H1 (cell line): Measurements from ENCODE around the gene COA5.
"Not testable (repeated sequence)": the region's sequence is repeated elsewhere in the genome, so short reads cannot be mapped to it uniquely, and the experiment has no call there.

Experiments
- BRCA1 ChIP-seq: IDR thresholded peaks from 2 replicates; pipeline ENCODE4 v1.6.1; 2012; ENCODE audit warnings: low read depth, low read length, improper control_type of control experiment
- CEBPB ChIP-seq: IDR thresholded peaks from 2 replicates; pipeline ENCODE4 v1.6.1; 2012; ENCODE audit warnings: low read depth, low read length
- CTCF ChIP-seq, 3 experiments: IDR thresholded peaks; 1 replicate in 2 of 3; 2 replicates in 1 of 3; pipeline versions ENCODE4 v1.5.1 to v1.6.1; 2011; ENCODE audit warnings: low read length in 3 of 3, mild to moderate bottlenecking in 3 of 3, inconsistent platforms in 2 of 3, low read depth in 1 of 3, moderate library complexity in 1 of 3; ENCODE audit not compliant: insufficient read depth in 1 of 3; ENCODE audit errors: control extremely low read depth in 1 of 3
- EP300 ChIP-seq, 2 experiments: IDR thresholded peaks; 1 replicate in 1 of 2; 2 replicates in 1 of 2; pipeline ENCODE4 v1.6.1; 2011 to 2012; ENCODE audit warnings: low read depth in 2 of 2, low read length in 2 of 2, mild to moderate bottlenecking in 2 of 2, borderline replicate concordance in 1 of 2, inconsistent platforms in 1 of 2, moderate library complexity in 1 of 2
- EZH2 ChIP-seq: fragments of 200-600 bp; sonication (generic); IDR thresholded peaks from 2 replicates; pipeline ENCODE4 v1.7.1; 2012; ENCODE audit warnings: low read depth, mild to moderate bottlenecking, moderate library complexity, low read length, inconsistent platforms; ENCODE audit not compliant: severe bottlenecking
- MAX ChIP-seq: IDR thresholded peaks from 2 replicates; pipeline ENCODE4 v1.6.1; 2012; ENCODE audit warnings: inconsistent platforms
- POLR2A ChIP-seq, 2 experiments: IDR thresholded peaks; 1 replicate in 1 of 2; 2 replicates in 1 of 2; pipeline ENCODE4 v1.6.1; 2011; ENCODE audit warnings: low read depth in 2 of 2, low read length in 2 of 2, mild to moderate bottlenecking in 2 of 2; ENCODE audit errors: control extremely low read depth in 1 of 2
- POLR2AphosphoS5 ChIP-seq: IDR thresholded peaks from 2 replicates; pipeline ENCODE4 v1.6.1; 2011; ENCODE audit warnings: low read depth, low read length
- RAD21 ChIP-seq, 2 experiments: IDR thresholded peaks in 1 of 2; conservative IDR thresholded peaks in 1 of 2; 2 replicates each; pipeline ENCODE4 v1.6.1; 2011; ENCODE audit warnings: low read depth in 2 of 2, low read length in 2 of 2, improper control_type of control experiment in 1 of 2, inconsistent platforms in 1 of 2, mild to moderate bottlenecking in 1 of 2, moderate library complexity in 1 of 2
- RXRA ChIP-seq: IDR thresholded peaks from 2 replicates; pipeline ENCODE4 v1.6.1; 2011; ENCODE audit warnings: low read depth, mild to moderate bottlenecking, low read length, moderate library complexity; ENCODE audit not compliant: insufficient read depth
- TAF1 ChIP-seq: IDR thresholded peaks from 2 replicates; pipeline ENCODE4 v1.6.1; 2011; ENCODE audit warnings: mild to moderate bottlenecking, low read depth, low read length
- USF2 ChIP-seq: IDR thresholded peaks from 2 replicates; pipeline ENCODE4 v1.6.1; 2011; ENCODE audit warnings: low read length, improper control_type of control experiment

DNA sequence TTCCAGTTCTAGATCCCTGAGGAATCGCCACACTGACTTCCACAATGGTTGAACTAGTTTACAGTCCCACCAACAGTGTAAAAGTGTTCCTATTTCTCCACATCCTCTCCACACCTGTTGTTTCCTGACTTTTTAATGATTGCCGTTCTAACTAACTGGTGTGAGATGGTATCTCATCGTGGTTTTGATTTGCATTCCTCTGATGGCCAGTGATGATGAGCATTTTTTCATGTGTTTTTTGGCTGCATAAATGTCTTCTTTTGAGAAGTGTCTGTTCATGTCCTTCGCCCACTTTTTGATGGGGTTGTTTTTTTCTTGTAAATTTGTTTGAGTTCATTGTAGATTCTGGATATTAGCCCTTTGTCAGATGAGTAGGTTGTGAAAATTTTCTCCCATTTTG is 13.6 kb downstream of the COA5 start:
- not testable (repeated sequence) for TF ChIP-seq CEBPB; CTCF (IDR thresholded peaks at IDR 0.05; ENCODE audit: control extremely low read depth in 1 of 3, insufficient read depth in 1 of 3, low read depth in 1 of 3, low read length in 3 of 3); BRCA1; TAF1; USF2; MAX; EZH2; EP300 (IDR thresholded peaks at IDR 0.05; ENCODE audit: borderline replicate concordance in 1 of 2, low read depth in 2 of 2, low read length in 2 of 2); RAD21 (IDR thresholded peaks at IDR 0.05 in 1 of 2, conservative IDR thresholded peaks at IDR 0.05 in 1 of 2; ENCODE audit: low read depth in 2 of 2, low read length in 2 of 2); POLR2AphosphoS5; RXRA; POLR2A (IDR thresholded peaks at IDR 0.05; ENCODE audit: control extremely low read depth in 1 of 2, low read depth in 2 of 2, low read length in 2 of 2)
